ENCODE results near the gene ENPP1.

DNA sequence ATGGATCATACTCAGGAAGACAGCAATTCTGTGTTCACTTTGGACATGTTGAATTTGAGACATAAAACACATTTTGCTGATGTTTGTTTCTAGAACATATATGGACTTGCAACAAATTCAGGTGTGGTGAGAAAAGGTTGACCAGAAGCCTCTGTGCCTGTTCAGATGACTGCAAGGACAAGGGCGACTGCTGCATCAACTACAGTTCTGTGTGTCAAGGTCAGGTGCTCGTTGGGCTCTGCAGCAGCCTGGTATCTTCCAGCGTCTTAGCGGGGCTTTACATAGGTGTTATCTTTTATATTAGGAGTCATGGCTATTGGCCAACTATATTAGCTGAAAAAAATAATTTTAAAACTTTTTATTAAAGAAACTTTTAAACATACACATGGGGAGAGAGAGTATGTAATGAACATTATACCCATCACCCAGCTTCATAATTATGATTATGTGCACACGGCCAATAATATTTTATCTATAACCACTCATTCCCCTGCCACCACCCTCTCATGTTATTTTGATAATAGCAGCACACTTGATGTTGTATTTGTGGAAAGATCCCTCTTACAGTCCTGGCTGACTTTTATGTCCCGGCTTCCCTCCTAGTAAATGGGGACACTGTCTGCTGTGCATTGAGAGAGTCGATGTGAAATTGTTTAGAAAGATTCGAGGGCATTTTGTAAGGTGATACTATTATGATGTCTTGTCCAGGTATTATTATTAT is 43.4 kb downstream of the ENPP1 start:
- TF ChIP-seq POLR2A (IDR thresholded peaks at IDR 0.05), result no peak
- TF ChIP-seq, protein P1, sequence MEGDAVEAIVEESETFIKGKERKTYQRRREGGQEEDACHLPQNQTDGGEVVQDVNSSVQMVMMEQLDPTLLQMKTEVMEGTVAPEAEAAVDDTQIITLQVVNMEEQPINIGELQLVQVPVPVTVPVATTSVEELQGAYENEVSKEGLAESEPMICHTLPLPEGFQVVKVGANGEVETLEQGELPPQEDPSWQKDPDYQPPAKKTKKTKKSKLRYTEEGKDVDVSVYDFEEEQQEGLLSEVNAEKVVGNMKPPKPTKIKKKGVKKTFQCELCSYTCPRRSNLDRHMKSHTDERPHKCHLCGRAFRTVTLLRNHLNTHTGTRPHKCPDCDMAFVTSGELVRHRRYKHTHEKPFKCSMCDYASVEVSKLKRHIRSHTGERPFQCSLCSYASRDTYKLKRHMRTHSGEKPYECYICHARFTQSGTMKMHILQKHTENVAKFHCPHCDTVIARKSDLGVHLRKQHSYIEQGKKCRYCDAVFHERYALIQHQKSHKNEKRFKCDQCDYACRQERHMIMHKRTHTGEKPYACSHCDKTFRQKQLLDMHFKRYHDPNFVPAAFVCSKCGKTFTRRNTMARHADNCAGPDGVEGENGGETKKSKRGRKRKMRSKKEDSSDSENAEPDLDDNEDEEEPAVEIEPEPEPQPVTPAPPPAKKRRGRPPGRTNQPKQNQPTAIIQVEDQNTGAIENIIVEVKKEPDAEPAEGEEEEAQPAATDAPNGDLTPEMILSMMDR (IDR thresholded peaks at IDR 0.05), result no peak
- TF ChIP-seq POLR2AphosphoS5 (IDR thresholded peaks at IDR 0.05; ENCODE audit: insufficient read depth in 1 of 2, low read depth in 1 of 2), result no peak

Measured in vagina (tissue), 2 donors.